ENCODE data around the gene MOGAT2. TPM values are rescaled to one million over a fixed set of nuclear protein-coding genes. Genes with fewer than 3 reads are reported as not detected.

MOGAT2 gene
- total RNA-seq, 1 donor from 2014 or later: not detected

- H3K27ac ChIP-seq: no peak overlapping the region
- H4K20me1 ChIP-seq (ENCODE audit: low read depth): no peaks in the 10 kb centered on the region
- DNase-seq (ENCODE audit: low spot score): no peak
- Mint-ChIP-seq H3K4me3 (no peak overlapping the region), H3K4me1 (peaks cover 13% of the 10 kb centered on the region), H3K27ac (no peak overlapping the region), H3K9me3 (no peaks in the 10 kb centered on the region), H3K36me3 (no peaks in the 10 kb centered on the region), H3K27me3 (ENCODE audit: insufficient read depth, low read depth) (peaks cover 2% of the 10 kb centered on the region)
- H3K79me2 ChIP-seq (ENCODE audit: low read depth): no peaks in the 10 kb centered on the region
- no peak overlapping the region for H2AFZ ChIP-seq (replicated peaks)
- no peak overlapping the region for H3K4me3 ChIP-seq
- H3K36me3 ChIP-seq: no peaks in the 10 kb centered on the region
- no peak overlapping the region for H3K9ac ChIP-seq
- H3K4me2 ChIP-seq: no peak overlapping the region
- peaks cover 8% of the 10 kb centered on the region for H3K4me1 ChIP-seq
- H3K9me3 ChIP-seq (ENCODE audit: low read depth): no peaks in the 10 kb centered on the region
- TF ChIP-seq EZH2phosphoT487 (IDR thresholded peaks at IDR 0.05) (no peak), EZH2 (IDR thresholded peaks at IDR 0.05) (no peak), CTCF (IDR thresholded peaks at IDR 0.05) (no peak)
- no peaks in the 10 kb centered on the region for H3F3A ChIP-seq (ENCODE audit: low read depth)
- H3K27me3 ChIP-seq: no peaks in the 10 kb centered on the region
Measured at GRCh38 chr11:75734491-75735180, 17.0 kb downstream of the MOGAT2 start.

- Histone ChIP-seq H3K27me3 (peaks cover under 1% of the 10 kb centered on the region), H3K9ac (no peak overlapping the region), H3K27ac (no peak overlapping the region), H3K4me1 (peaks cover 8% of the 10 kb centered on the region), H4K20me1 (ENCODE audit: low read depth) (no peaks in the 10 kb centered on the region), H2AFZ (replicated peaks) (no peak overlapping the region), H3F3A (ENCODE audit: low read depth) (no peaks in the 10 kb centered on the region), H3K4me3 (no peak overlapping the region), H3K79me2 (ENCODE audit: low read depth) (no peaks in the 10 kb centered on the region), H3K9me3 (ENCODE audit: low read depth) (no peaks in the 10 kb centered on the region), H3K4me2 (no peak overlapping the region), H3K36me3 (no peaks in the 10 kb centered on the region)
- H3K36me3 Mint-ChIP-seq: no peaks in the 10 kb centered on the region
- H3K9me3 Mint-ChIP-seq: no peaks in the 10 kb centered on the region
- peaks cover 13% of the 10 kb centered on the region for H3K4me1 Mint-ChIP-seq
- no peak for DNase-seq (ENCODE audit: low spot score)
- peaks cover 2% of the 10 kb centered on the region for H3K27me3 Mint-ChIP-seq (ENCODE audit: insufficient read depth, low read depth)
- TF ChIP-seq EZH2 (IDR thresholded peaks at IDR 0.05) (no peak), EZH2phosphoT487 (IDR thresholded peaks at IDR 0.05) (no peak), CTCF (IDR thresholded peaks at IDR 0.05) (no peak)
- no peak overlapping the region for H3K27ac Mint-ChIP-seq
- no peak overlapping the region for H3K4me3 Mint-ChIP-seq
Measured at GRCh38 chr11:75735181-75735845, 17.7 kb downstream of the MOGAT2 start.

GRCh38 chr11:75737314-75737713 lies 19.7 kb downstream of the MOGAT2 start:
- Histone ChIP-seq H3F3A (ENCODE audit: low read depth) (no peaks in the 10 kb centered on the region), H3K9ac (no peak overlapping the region), H3K36me3 (no peaks in the 10 kb centered on the region), H2AFZ (replicated peaks) (no peak overlapping the region), H3K27me3 (peaks cover 2% of the 10 kb centered on the region), H3K4me1 (peaks cover 8% of the 10 kb centered on the region), H3K4me2 (no peak overlapping the region), H3K4me3 (no peak overlapping the region), H3K79me2 (ENCODE audit: low read depth) (no peaks in the 10 kb centered on the region), H3K9me3 (ENCODE audit: low read depth) (no peaks in the 10 kb centered on the region), H3K27ac (no peak overlapping the region), H4K20me1 (ENCODE audit: low read depth) (no peaks in the 10 kb centered on the region)
- H3K36me3 Mint-ChIP-seq: no peaks in the 10 kb centered on the region
- no peak for DNase-seq (ENCODE audit: low spot score)
- no peaks in the 10 kb centered on the region for H3K9me3 Mint-ChIP-seq
- H3K27ac Mint-ChIP-seq: no peak overlapping the region
- TF ChIP-seq CTCF (IDR thresholded peaks at IDR 0.05): no peak
- no peak for TF ChIP-seq EZH2 (IDR thresholded peaks at IDR 0.05)
- TF ChIP-seq EZH2phosphoT487 (IDR thresholded peaks at IDR 0.05): no peak
- H3K4me1 Mint-ChIP-seq: peaks cover 13% of the 10 kb centered on the region
- peaks cover 9% of the 10 kb centered on the region for H3K27me3 Mint-ChIP-seq (ENCODE audit: insufficient read depth, low read depth)
- no peak overlapping the region for H3K4me3 Mint-ChIP-seq
